ENCODE results near the gene SUPT3H.

- TF ChIP-seq ZNF274 (IDR thresholded peaks at IDR 0.05; ENCODE audit: low read depth, low read length): no peak
- TF ChIP-seq YY1 (IDR thresholded peaks at IDR 0.05; ENCODE audit: insufficient read depth, insufficient read length): no peak
- no peak for TF ChIP-seq SUZ12 (IDR thresholded peaks at IDR 0.05; ENCODE audit: extremely low read depth, insufficient read depth, insufficient read length)
Observed at GRCh38 chr6:45123023-45123422, 254.7 kb downstream of the SUPT3H start.
